ENCODE data around the gene SLC7A11. TPM values are rescaled to one million over a fixed set of nuclear protein-coding genes. Genes with fewer than 3 reads are reported as not detected.

SLC7A11 gene
- total RNA-seq, 1 donor from 2014 or later = 10.4 TPM

DNA sequence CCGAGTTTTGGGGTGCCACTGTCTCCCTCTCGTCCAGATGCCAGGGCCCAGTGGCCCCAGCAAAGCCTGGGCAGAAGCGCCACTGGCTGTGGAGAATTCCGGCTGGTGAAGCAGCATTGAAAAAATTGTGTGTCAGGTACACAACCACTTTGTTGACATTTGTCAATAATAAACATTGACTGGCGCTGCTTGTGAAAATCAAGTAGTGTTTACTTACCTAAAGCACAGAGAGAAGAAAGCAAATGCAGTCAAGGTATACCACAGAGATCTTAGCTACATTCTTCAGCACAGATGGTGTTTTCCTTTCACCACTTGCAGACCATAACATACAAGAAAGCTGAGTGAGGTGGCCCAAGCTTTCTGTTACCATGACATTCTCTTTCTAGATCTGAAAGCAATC lies 14.5 kb upstream of the SLC7A11 start:
- no peak for DNase-seq
- TF ChIP-seq, protein P1, sequence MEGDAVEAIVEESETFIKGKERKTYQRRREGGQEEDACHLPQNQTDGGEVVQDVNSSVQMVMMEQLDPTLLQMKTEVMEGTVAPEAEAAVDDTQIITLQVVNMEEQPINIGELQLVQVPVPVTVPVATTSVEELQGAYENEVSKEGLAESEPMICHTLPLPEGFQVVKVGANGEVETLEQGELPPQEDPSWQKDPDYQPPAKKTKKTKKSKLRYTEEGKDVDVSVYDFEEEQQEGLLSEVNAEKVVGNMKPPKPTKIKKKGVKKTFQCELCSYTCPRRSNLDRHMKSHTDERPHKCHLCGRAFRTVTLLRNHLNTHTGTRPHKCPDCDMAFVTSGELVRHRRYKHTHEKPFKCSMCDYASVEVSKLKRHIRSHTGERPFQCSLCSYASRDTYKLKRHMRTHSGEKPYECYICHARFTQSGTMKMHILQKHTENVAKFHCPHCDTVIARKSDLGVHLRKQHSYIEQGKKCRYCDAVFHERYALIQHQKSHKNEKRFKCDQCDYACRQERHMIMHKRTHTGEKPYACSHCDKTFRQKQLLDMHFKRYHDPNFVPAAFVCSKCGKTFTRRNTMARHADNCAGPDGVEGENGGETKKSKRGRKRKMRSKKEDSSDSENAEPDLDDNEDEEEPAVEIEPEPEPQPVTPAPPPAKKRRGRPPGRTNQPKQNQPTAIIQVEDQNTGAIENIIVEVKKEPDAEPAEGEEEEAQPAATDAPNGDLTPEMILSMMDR (IDR thresholded peaks at IDR 0.05; ENCODE audit: partially characterized antibody, unreplicated experiment) = no peak
- Mint-ChIP-seq H3K4me3 (ENCODE audit: unreplicated experiment) (no peak overlapping the region), H3K9me3 (ENCODE audit: unreplicated experiment) (no peaks in the 10 kb centered on the region), H3K27me3 (ENCODE audit: unreplicated experiment) (peaks cover 3% of the 10 kb centered on the region), H3K27ac (ENCODE audit: unreplicated experiment) (no peak overlapping the region), H3K36me3 (ENCODE audit: unreplicated experiment) (no peaks in the 10 kb centered on the region), H3K4me1 (ENCODE audit: low read depth, unreplicated experiment) (no peaks in the 10 kb centered on the region)

DNA sequence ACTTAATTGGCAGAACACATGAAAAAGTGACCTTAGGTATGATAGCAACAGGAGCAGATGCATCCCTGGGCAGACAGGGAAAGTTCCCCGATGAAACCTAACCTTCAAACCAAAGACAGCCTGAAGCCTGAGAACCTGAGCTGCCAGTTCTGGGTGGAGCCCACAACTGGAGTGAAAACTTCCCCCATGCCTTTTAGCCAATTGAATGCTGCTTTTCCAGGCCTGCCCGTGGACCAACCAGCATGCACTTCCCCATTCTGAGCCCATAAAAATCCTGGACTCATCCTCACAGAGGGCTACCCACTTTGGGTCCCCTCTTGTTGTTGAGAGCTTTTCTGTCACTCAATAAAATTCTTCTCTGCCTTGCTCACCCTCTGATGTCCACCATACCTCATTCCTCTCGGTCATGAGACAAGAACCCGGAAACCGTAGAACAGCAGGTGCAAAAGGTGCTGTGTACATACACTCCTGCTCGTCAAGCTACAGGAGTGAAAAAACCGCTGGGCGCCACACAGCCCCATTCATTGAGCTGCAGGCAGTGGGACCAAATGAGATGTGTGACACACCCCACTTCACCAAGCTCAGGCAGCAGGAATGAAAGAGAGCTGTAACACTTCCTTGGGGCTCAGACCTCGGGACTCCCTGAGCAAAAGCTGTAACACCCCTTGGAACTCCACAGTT lies 13.9 kb upstream of the SLC7A11 start:
- DNase-seq = no peak
- no peaks in the 10 kb centered on the region for H3K4me1 Mint-ChIP-seq (ENCODE audit: low read depth, unreplicated experiment)
- peaks cover 3% of the 10 kb centered on the region for H3K27me3 Mint-ChIP-seq (ENCODE audit: unreplicated experiment)
- no peaks in the 10 kb centered on the region for H3K9me3 Mint-ChIP-seq (ENCODE audit: unreplicated experiment)
- H3K36me3 Mint-ChIP-seq (ENCODE audit: unreplicated experiment) = no peaks in the 10 kb centered on the region
- H3K27ac Mint-ChIP-seq (ENCODE audit: unreplicated experiment) = no peak overlapping the region
- TF ChIP-seq, protein P1 (IDR thresholded peaks at IDR 0.05; ENCODE audit: partially characterized antibody, unreplicated experiment) = no peak
- H3K4me3 Mint-ChIP-seq (ENCODE audit: unreplicated experiment) = no peak overlapping the region

DNA sequence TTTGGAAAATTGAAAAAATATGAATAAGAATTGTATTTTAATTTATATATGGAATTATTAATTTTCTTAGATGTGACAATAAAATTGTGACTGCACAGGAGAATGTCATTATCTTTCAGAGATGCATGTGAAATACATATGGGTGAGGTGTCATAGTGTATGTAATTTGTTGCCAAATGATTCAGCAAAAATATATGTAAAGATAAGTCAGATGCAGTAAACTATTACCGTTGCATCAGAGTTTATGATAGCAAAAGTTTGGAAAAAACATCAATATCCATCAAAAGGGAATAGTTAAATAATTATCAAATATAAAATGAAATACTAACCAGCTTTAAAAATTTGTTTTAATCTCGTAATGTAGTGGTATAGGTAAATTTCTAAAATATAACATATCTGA lies 10.4 kb upstream of the SLC7A11 start:
- Mint-ChIP-seq H3K4me1 (ENCODE audit: low read depth, unreplicated experiment) (peaks cover 4% of the 10 kb centered on the region), H3K4me3 (ENCODE audit: unreplicated experiment) (no peak overlapping the region), H3K27me3 (ENCODE audit: unreplicated experiment) (peaks cover 3% of the 10 kb centered on the region), H3K9me3 (ENCODE audit: unreplicated experiment) (no peaks in the 10 kb centered on the region), H3K36me3 (ENCODE audit: unreplicated experiment) (no peaks in the 10 kb centered on the region), H3K27ac (ENCODE audit: unreplicated experiment) (no peak overlapping the region)
- TF ChIP-seq, protein P1 (IDR thresholded peaks at IDR 0.05; ENCODE audit: partially characterized antibody, unreplicated experiment) = no peak
- DNase-seq = no peak

DNA sequence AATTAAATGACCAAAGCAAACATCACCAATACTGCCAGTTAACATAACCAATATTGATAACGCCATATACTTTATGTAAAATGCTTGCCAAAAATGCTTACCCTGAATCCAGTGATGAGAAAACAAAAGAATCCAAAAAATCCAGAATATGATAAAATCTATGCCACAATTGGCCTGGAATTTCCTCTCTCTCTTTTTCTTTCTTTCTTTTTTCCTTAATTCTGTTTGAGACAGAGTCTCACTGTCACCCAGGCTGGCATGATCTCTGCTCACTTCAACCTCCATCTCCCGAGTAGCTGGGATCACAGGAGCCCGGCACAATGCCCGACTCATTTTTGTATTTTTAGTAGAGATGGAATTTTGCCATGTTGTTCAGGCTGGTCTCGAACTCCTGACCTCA lies 9.8 kb upstream of the SLC7A11 start:
- TF ChIP-seq, protein P1 (IDR thresholded peaks at IDR 0.05; ENCODE audit: partially characterized antibody, unreplicated experiment) = no peak
- Mint-ChIP-seq H3K27ac (ENCODE audit: unreplicated experiment) (no peak overlapping the region), H3K36me3 (ENCODE audit: unreplicated experiment) (no peaks in the 10 kb centered on the region), H3K4me1 (ENCODE audit: low read depth, unreplicated experiment) (peaks cover 4% of the 10 kb centered on the region), H3K9me3 (ENCODE audit: unreplicated experiment) (no peaks in the 10 kb centered on the region), H3K27me3 (ENCODE audit: unreplicated experiment) (peaks cover 3% of the 10 kb centered on the region), H3K4me3 (ENCODE audit: unreplicated experiment) (no peak overlapping the region)
- no peak for DNase-seq

DNA sequence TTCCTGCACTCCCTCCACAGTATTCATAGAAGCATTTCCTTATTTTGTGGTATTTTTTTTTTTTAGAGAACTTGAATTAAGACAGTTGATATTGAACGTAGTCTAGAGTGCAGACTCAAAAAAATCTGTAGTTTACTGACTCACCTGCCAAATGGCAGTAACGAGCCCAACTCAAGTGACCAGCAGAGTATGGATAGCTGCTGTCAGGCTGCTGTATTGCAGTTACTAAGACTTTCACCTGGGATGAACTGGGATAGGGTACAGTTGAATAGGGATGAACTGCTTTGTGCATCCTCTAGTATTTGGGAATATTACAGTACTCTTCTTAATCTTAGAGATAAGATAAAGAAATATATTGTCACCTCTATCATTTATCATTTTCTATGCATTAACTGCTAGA lies 7.0 kb upstream of the SLC7A11 start:
- TF ChIP-seq, protein P1 (IDR thresholded peaks at IDR 0.05; ENCODE audit: partially characterized antibody, unreplicated experiment) = no peak
- H3K27me3 Mint-ChIP-seq (ENCODE audit: unreplicated experiment) = peaks cover 3% of the 10 kb centered on the region
- no peak overlapping the region for H3K27ac Mint-ChIP-seq (ENCODE audit: unreplicated experiment)
- no peak overlapping the region for H3K4me3 Mint-ChIP-seq (ENCODE audit: unreplicated experiment)
- DNase-seq = no peak
- H3K4me1 Mint-ChIP-seq (ENCODE audit: low read depth, unreplicated experiment) = peaks cover 4% of the 10 kb centered on the region
- H3K36me3 Mint-ChIP-seq (ENCODE audit: unreplicated experiment) = no peaks in the 10 kb centered on the region
- no peaks in the 10 kb centered on the region for H3K9me3 Mint-ChIP-seq (ENCODE audit: unreplicated experiment)
